GM19395 (cell line): ENCODE measurements around the gene FOXD4L1.
"Not testable (repeated sequence)": the region's sequence is repeated elsewhere in the genome, so short reads cannot be mapped to it uniquely, and the experiment has no call there.

Experiments used
- ATAC-seq: cut with Tn5 transposase; IDR thresholded peaks from one replicate; pipeline ENCODE4 v1.9.1; 2021; ENCODE audit warnings: mild to moderate bottlenecking, moderate library complexity; ENCODE audit not compliant: unreplicated experiment

The FOXD4L1 gene

GRCh38 chr2:113498365-113498764 is at the start of gene FOXD4L1:
FOXD4L1 (plus strand) TSS chr2:113498665; CDS start chr2:113499257, 592 bp downstream.
- ATAC-seq = not testable (repeated sequence)

DNA sequence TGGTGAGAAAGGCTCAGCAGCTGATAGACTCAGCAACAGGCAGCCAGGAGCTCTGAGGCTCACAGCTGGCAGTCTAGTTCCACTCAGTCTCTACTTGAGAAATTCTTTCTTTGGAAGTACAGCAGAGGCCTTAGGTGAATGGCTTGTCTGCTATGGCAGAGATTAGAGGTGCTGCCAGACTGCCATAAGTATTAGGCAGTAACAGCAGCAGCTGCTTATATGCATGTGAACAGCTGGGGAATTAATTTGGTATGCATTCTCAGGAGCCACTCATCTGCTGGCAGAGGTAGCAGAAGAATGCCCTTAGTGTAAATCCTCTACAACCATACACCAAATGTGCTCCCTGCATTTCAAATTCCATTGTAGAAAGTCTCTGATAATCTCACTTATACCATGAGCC is 32.7 kb upstream of the FOXD4L1 start:
- ATAC-seq = not testable (repeated sequence)

DNA sequence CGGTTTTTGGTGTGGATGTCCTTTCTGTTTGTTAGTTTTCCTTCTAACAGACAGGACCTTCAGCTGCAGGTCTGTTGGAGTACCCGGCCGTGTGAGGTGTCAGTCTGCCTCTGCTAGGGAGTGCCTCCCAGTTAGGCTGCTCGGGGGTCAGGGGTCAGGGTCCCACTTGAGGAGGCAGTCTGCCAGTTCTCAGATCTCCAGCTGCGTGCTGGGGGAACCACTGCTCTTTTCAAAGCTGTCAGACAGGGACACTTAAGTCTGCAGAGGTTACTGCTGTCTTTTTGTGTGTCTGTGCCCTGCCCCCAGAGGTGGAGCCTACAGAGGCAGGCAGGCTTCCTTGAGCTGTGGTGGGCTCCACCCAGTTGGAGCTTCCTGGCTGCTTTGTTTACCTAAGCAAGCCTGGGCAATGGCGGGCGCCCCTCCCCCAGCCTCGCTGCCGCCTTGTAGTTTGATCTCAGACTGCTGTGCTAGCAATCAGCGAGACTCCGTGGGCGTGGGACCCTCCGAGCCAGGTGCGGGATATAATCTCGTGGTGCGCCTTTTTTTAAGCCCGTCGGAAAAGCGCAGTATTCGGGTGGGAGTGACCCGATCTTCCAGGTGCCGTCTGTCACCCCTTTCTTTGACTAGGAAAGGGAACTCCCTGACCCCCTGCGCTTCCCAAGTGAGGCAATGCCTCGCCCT is 21.6 kb upstream of the FOXD4L1 start:
- not testable (repeated sequence) for ATAC-seq

- ATAC-seq = not testable (repeated sequence)
Observed at GRCh38 chr2:113496527-113496926, 1.9 kb upstream of the FOXD4L1 start.

DNA sequence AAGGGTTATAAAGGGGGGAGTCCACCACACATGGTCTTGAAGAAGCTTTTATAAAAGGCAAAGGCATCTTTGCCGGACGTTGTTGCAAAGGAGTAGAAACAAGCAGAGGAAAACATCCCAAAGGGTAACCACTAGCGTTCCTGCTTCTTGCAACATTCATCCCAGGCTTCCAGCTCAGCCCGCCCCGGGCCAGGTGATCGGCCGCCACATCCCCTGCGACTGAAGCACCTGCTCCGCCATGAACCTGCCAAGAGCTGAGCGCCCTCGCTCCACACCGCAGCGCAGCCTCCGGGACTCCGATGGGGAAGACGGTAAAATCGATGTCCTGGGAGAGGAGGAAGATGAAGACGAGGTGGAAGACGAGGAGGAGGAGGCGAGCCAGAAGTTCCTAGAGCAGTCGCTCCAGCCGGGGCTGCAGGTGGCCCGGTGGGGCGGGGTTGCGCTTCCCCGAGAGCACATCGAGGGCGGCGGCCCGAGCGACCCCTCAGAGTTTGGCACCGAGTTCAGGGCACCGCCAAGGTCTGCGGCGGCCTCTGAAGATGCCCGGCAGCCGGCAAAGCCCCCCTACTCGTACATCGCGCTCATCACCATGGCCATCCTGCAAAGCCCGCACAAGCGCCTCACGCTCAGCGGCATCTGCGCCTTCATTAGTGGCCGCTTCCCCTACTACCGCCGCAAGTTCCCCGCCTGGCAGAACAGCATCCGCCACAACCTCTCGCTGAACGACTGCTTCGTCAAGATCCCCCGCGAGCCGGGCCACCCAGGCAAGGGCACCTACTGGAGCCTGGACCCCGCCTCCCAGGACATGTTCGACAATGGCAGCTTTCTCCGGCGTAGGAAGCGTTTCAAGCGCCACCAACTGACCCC is 787 bp downstream of the FOXD4L1 start:
- ATAC-seq = not testable (repeated sequence)

- not testable (repeated sequence) for ATAC-seq
Observed at GRCh38 chr2:113499886-113500722, 1.6 kb downstream of the FOXD4L1 start.

DNA sequence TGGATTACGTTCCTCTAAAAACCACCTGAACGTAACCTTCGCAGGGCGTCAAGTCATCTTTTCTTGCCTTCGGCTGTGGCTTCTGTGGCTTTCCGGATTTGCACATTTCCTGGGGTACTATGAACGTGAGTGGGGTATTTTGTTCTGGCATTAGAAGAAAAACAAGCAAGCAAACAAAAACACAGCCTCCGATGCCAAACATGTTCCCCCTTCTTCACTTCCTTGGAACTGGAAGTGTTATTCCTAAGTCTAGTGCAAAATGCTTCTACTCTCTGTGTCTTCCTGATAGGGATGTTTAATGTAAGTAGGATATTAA is 2.2 kb downstream of the FOXD4L1 start:
- ATAC-seq = not testable (repeated sequence)

DNA sequence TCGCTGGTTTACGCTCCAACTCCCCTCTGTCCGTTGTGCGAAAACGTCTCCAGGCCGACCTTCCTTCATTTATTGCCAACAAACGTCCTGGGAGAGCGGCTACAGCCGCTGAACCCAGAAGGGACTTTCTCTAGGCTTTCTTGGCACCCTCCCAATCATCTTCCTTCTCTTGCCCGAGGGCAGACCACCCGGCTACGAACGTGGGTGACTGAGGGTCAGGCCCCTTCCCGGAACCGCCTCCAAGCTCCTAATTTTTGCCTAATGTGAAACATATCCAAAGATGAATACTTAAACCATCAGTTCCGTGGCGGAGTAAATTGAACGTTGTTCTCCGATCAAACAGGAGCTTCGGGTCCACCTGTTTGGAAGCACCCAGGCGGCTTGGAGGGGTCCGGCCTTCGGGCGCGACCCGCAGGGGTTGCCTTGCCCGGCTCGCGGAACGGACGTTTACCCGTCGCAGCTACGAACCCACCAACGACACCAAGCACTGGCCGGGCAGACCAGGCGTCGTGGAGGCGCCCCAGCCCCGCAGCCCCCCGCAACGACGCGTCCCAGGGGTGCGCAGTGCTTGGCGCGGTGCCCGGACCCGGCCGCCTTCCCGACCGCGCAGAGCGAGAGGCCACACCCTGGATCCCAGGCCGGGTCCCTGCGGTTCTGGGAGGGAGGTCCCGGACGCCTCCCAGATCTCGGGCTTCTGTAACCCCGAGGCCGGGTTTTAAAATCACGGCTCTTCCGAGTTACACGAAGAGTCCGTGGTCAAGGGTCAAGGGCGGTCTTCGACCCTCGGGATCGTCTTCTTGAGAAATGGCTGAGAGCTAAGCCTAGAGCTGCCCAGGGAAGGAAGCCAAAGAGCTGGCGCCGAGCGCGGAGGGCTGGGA is 4.0 kb downstream of the FOXD4L1 start:
- not testable (repeated sequence) for ATAC-seq

DNA sequence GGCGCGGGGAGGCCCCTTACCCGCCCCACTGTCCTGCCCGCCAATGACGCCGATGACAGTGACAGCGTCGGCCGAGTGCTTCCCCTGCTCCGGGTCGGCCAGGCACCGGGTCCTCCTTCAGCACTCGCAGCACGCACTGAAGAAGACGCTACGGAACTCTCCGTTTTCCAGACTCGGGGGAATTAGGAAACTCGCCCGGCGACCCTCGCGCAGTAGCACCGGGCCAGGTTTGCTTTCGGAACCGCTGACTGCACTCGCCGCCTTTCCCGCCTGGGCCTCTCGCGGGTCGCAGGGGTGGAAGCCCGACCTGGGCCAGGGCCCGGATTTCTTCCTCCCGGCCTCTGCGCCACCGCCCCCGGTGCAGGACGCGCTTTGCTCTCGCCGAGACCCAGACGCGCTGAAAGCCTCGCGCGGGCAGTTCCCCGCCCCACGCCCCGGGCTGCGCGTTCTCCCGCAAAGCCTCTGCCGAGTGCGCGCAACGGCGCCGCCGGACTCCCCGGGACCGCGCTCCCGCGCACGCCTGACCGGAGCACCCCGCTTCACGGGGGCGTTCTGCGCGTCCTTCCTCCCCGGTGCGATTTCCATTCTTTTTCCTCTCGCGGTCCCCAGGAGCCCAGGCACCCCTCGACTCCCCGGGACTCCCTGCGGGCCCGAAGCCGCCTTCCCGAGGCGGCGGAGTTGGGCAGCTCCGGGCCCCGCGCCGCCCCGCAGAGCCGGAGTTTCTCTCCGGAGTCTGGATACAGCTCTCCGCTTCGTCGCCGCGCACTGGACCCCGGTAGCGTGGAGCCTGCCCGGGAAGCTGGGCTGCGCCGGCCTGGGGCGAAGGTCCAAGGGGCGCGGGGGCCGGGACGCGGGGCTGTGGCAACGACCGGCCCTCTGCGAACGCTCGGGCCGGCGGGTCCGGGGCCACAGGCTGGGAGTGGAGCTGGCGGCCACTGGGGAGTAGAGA is 4.9 kb downstream of the FOXD4L1 start:
- ATAC-seq = not testable (repeated sequence)

GRCh38 chr2:113504081-113504480 is 5.6 kb downstream of the FOXD4L1 start:
- not testable (repeated sequence) for ATAC-seq

DNA sequence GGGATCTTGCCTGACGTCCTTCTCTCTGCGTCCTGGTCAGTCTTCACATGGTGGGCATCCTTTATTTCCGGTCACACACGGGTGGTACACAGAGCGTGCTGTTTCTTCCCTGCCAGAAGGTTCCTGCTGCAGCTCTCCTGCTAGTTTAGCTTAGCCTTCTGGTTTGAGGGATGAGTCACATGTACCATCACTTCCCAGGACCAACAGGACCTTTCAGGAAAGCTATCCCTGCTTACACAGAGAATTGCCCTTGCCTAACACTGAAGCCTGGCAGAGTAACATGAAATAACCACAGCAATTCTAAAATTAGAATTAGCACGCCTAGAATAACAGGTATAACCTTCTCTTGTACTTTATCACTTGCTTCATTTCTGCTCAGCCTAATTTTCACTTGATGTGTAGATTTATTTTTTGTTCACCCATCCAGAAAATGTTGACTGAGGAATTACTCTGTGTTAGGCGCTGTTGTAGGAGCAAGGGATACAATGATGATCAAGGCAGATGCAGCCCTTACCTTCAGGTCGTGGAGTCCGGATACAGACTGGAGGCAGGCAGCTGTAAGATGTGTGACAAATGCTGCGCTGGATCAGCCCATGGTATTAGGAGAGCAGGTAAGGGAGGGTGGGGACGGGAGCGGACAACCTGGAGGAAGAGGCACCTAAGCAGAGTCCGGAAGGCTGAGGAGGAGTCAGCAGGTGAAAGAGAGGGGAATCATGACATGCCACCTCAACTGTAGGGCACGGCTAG is 9.1 kb downstream of the FOXD4L1 start:
- ATAC-seq = not testable (repeated sequence)

GRCh38 chr2:113508187-113508586 is 9.7 kb downstream of the FOXD4L1 start:
- ATAC-seq = not testable (repeated sequence)

- not testable (repeated sequence) for ATAC-seq
Observed at GRCh38 chr2:113510913-113511312, 12.4 kb downstream of the FOXD4L1 start.

- not testable (repeated sequence) for ATAC-seq
Observed at GRCh38 chr2:113511859-113512258, 13.4 kb downstream of the FOXD4L1 start.

- not testable (repeated sequence) for ATAC-seq
Observed at GRCh38 chr2:113515457-113515856, 17.0 kb downstream of the FOXD4L1 start.

- ATAC-seq = not testable (repeated sequence)
Observed at GRCh38 chr2:113515995-113516394, 17.5 kb downstream of the FOXD4L1 start.

GRCh38 chr2:113517025-113517424 is 18.6 kb downstream of the FOXD4L1 start:
- ATAC-seq = not testable (repeated sequence)

- not testable (repeated sequence) for ATAC-seq
Observed at GRCh38 chr2:113520837-113521236, 22.4 kb downstream of the FOXD4L1 start.
